Measurements from ENCODE around the gene LRRC28.

LRRC28 gene

GRCh38 chr15:99250001-99250400, 1.3 kb upstream of the LRRC28 start:
- no peak for DNase-seq

GRCh38 chr15:99250494-99250856, 806 bp upstream of the LRRC28 start:
- DNase-seq: no peak

GRCh38 chr15:99252326-99252725, 1.0 kb downstream of the LRRC28 start:
- no peak for DNase-seq

- DNase-seq: no peak
Observed at GRCh38 chr15:99253381-99254090, 2.3 kb downstream of the LRRC28 start.

- no peak for DNase-seq
Observed at GRCh38 chr15:99257107-99257750, 5.9 kb downstream of the LRRC28 start.

GRCh38 chr15:99264125-99264524, 12.8 kb downstream of the LRRC28 start:
- no peak for DNase-seq

- no peak for DNase-seq
Observed at GRCh38 chr15:99265541-99266070, 14.3 kb downstream of the LRRC28 start.

- no peak for DNase-seq
Observed at GRCh38 chr15:99267957-99268356, 16.7 kb downstream of the LRRC28 start.

GRCh38 chr15:99268431-99268830, 17.1 kb downstream of the LRRC28 start:
- DNase-seq: no peak

- no peak for DNase-seq
Observed at GRCh38 chr15:99273801-99274200, 22.5 kb downstream of the LRRC28 start.

GRCh38 chr15:99275061-99275460, 23.8 kb downstream of the LRRC28 start:
- DNase-seq: no peak

GRCh38 chr15:99275525-99276128, 24.3 kb downstream of the LRRC28 start:
- DNase-seq: no peak

- DNase-seq: no peak
Observed at GRCh38 chr15:99279290-99279689, 28.0 kb downstream of the LRRC28 start.

- DNase-seq: no peak
Observed at GRCh38 chr15:99279827-99280226, 28.5 kb downstream of the LRRC28 start.

- DNase-seq: no peak
Observed at GRCh38 chr15:99282121-99282520, 30.8 kb downstream of the LRRC28 start.

- no peak for DNase-seq
Observed at GRCh38 chr15:99282586-99282985, 31.3 kb downstream of the LRRC28 start.

- DNase-seq: no peak
Observed at GRCh38 chr15:99283717-99284116, 32.4 kb downstream of the LRRC28 start.

- no peak for DNase-seq
Observed at GRCh38 chr15:99291643-99292042, 40.4 kb downstream of the LRRC28 start.

- DNase-seq: no peak
Observed at GRCh38 chr15:99295840-99296239, 44.6 kb downstream of the LRRC28 start.

GRCh38 chr15:99296386-99296785, 45.1 kb downstream of the LRRC28 start:
- no peak for DNase-seq

- DNase-seq: no peak
Observed at GRCh38 chr15:99303907-99304306, 52.6 kb downstream of the LRRC28 start.

GRCh38 chr15:99305761-99306505, 54.7 kb downstream of the LRRC28 start:
- no peak for DNase-seq

GRCh38 chr15:99306694-99307338, 55.5 kb downstream of the LRRC28 start:
- no peak for DNase-seq

All from T-helper 9 cell (primary cell).